ENCODE data around the gene FAM131C. TPM values are rescaled to one million over a fixed set of nuclear protein-coding genes. Genes with fewer than 3 reads are reported as not detected.

The FAM131C gene, protein sequence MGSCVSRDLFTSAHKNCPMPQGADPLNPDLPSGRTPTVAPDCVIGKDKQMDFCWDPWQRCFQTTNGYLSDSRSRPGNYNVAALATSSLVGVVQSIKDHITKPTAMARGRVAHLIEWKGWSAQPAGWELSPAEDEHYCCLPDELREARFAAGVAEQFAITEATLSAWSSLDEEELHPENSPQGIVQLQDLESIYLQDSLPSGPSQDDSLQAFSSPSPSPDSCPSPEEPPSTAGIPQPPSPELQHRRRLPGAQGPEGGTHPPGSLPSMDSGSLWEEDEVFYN
- total RNA-seq: 1.2 and 1.3 TPM in 2 replicates

- intact Hi-C loops (cut with micrococcal nuclease): no loop called here
These were observed at the start of gene FAM131C for GRCh38 chr1:16073490-16074119. Gene FAM131C, minus strand, starts transcription at chr1:16073651. Its CDS starts 209 bp downstream, at chr1:16073442.

DNA sequence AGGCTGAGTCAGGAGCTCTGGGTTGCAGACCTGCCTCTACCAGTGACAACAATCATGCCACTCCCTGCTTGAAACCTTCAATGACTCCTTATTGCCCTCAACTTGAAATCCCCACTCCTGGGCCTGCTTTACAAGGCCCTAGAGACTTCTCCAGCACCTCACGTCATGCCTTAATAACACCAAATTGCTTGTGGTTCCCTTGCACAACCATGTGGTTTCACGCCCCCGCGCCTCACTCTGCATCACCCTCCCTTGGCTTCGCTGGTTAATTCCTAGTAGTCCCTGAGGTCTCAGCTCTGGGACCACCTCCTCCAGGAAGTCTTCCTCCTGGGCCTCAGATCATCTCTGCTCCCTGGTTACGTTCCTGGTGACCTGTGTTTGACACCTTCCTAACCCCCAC, 49.5 kb upstream of the FAM131C start:
- intact Hi-C loops (cut with micrococcal nuclease): loop anchor here (2.0 kb wide), 1 partner anchor 64 kb away; no protein-coding TSS in a partner anchor

GRCh38 chr1:16122350-16122881, 49.0 kb upstream of the FAM131C start:
- intact Hi-C loops (cut with micrococcal nuclease): loop anchor here (2.0 kb wide), 1 partner anchor 64 kb away; no protein-coding TSS in a partner anchor

DNA sequence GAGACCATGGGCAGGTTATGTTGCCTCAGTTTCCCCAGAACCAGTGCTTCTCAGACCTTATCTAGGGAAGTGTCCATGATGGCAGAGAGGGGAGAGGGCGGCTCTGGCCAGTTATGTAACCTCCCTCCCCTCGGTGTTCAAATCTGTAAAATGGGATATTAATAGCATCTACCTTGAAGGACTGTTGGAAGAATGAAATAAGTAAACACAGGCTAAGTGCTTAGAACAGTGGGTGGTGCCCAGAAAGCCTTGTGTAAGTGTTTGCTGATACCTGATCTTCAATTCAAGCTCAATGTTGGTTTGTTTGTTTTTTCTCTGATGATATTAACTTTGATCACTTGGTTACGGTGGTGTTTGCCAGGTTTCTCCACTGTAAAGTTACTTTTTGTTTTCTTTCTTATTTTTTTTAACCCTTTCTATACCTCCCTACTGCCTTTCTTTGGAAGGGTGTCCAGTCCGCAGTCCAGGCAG, 47.5 kb upstream of the FAM131C start:
- intact Hi-C loops (cut with micrococcal nuclease): no loop called here

GRCh38 chr1:16120407-16120806, 47.0 kb upstream of the FAM131C start:
- intact Hi-C loops (cut with micrococcal nuclease): no loop called here

DNA sequence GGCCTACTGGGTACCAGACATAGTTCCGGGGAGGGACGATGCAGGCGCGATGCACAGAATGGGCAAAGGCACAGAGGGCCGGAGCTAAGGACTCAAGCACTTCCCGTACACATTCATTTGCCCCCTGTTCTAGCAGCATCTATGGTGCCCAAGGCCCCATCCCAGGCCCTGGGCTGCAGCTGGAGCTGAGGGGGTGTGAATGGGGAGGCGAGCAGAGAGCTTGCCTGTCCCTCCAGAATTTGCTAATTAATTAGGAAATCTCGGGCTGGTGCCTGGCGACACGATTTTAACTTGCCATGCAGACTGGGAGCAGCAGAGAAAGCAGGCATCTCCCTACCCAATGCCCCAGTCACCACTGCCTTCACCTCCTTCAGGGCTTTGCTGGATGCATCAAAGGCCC, 46.5 kb upstream of the FAM131C start:
- intact Hi-C loops (cut with micrococcal nuclease): no loop called here

- intact Hi-C loops (cut with micrococcal nuclease): no loop called here
These were observed 46.1 kb upstream of the FAM131C start for GRCh38 chr1:16119504-16119903.

DNA sequence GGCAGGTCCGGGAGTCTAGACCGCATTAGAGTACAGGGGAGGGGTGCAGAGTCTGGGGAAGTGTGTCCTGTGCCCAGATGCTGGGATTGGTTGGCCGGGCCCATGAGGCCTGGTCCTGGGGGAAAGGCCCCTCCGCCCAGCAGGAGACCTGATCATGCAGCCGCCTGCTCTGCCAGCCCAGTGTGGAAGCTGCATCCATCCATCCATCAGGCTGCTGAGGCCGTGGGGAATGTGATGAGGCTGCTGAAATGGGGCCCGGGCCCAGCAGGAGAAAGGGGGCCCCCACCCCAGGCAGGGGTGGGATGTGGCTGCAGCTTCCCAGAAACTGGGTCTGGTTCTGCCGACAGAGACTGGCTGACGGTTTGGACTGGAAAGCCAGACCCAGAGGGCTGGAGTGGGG, 45.3 kb upstream of the FAM131C start:
- intact Hi-C loops (cut with micrococcal nuclease): no loop called here

GRCh38 chr1:16117936-16118335, 44.5 kb upstream of the FAM131C start:
- intact Hi-C loops (cut with micrococcal nuclease): no loop called here

DNA sequence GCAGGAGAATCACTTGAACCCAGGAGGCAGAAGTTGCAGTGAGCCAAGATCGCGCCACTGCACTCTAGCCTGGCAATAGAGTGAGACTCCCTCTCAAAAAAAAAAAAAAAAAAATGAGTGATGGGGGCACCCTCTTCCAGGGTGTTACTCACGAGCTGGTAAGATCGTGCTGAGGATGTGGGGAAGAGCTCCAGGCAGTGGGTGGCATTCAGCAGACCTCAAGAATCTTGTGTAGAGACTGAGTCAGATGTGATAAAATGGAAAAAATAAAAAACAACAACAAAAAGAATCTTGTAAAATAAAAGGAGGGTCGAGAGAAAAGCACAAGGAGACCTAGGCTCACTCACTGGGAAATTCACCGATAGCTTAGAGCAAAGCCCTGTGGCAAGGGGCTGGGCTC, 43.9 kb upstream of the FAM131C start:
- intact Hi-C loops (cut with micrococcal nuclease): no loop called here

DNA sequence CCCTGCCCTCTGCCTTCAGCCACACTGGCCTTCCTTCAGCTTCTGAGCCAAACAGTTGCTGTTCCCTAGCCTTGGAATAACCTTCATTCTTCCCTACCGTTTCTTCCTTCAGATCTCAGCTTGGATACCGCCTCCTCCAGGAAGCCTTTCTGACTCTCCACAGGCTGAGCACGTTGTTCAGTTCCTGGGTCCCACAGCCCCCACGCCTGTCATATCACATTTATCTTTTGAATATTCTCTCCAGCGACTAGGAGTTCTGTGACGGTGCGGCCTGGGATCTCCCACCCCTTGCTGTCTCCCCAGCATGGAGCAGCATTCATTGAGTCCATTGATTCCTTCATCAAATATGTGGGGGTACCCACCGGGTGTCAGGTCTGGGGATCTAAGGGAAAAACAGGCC, 43.2 kb upstream of the FAM131C start:
- intact Hi-C loops (cut with micrococcal nuclease): no loop called here

DNA sequence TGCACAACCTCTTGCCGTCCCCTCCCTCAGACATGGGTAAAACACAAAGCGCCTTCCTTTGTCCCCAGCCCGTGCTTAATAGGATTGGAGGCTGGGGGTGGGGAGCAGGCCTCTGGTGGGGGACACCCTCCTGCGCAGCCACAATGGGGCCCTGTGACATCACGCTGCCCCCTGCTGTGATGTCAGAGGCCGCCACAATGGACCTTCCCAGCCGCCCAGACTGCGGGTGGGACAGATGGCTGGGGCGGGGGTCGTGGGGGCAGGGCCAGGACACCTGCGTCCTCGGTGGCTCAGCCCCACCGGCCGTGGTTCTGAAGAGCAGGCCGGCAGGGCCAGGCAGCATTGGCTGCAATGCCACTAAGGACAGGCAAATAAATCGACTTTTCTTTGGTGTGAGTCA, 42.6 kb upstream of the FAM131C start:
- intact Hi-C loops (cut with micrococcal nuclease): no loop called here

GRCh38 chr1:16115468-16115983, 42.1 kb upstream of the FAM131C start:
- intact Hi-C loops (cut with micrococcal nuclease): no loop called here

GRCh38 chr1:16114527-16115467, 41.3 kb upstream of the FAM131C start:
- intact Hi-C loops (cut with micrococcal nuclease): no loop called here

DNA sequence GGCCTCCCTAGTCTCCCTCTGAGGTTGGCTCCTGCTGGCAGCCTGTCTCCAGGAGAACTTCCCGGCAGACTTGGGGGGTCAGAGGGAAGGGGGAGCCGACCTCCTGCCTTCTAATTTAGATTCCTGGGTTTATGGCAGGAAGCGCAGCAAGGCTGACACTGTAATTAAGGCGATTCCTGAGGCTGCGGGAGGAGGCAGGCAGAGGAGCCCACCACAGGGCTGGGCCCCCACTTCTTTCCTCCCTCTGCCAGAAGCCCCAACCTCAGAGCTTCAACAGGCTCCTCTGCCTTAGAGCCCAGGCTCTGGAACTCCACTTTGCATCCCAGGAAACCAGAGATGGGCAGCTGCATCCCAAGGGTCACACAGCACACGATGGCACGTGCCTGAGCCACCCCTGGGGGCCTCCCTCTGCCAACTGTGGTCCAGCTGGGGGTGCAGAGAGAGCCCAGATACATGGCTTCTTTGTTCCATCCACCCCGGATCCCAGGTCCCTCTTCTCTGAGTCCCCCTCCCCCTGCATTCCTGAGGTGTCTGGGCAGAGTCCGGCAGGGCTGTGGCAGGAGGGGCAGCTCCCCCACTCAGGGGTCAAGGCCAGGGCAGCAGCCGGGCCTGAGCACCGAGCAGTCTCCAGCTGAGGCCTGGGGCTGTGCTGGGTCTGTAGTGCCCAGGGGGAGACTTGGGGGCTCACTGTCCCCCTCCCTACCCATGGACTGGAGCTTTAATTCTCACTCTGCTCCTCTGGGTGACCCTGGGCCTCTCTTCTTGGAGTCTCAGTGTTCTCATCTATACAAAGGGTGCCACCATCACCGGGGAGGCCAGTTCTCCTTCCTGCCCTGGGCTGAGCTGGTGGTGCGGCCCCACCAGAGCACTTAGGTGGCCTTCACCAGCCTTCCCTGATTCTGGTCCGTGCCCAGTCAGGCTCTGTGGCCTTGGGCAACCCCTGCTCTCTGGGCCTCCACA, 39.4 kb upstream of the FAM131C start:
- intact Hi-C loops (cut with micrococcal nuclease): no loop called here

DNA sequence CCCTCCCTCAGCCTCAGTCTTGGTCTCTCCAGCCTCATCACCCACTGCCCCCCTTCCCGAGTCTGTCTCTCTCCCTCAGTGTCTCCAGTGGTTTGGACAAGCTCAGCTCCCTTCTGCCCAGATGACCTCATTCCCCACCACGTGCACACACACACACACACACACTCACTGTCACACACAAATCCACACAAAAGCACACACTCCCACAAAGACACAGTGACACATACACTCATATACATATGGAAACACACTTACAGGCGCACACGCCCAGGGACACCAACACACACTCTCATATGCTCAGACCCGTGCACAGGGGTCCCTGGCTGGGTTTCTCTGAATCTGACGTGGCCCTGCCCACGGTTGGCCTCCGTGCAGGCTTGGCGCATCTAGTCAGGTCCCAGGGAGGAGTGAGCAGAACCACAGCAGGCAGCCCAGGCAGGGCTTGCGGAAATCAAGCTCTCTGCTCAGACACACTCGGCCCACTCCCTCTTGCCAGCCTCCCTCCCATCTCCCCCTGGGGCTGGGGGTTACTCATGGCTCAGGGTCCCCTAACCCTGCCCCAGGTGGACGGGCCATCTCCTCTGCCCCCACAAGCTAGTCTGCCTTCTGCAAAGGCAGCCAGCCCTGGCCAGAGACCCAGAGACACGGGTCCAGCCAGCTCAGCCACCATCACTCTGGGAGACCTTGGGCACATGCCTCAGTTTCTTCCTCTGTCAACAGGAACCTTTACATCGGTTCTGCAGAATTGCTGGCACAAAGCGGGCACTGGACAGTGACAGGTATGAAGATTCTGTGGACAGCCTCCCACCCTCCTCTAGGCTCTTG, 38.5 kb upstream of the FAM131C start:
- intact Hi-C loops (cut with micrococcal nuclease): no loop called here

DNA sequence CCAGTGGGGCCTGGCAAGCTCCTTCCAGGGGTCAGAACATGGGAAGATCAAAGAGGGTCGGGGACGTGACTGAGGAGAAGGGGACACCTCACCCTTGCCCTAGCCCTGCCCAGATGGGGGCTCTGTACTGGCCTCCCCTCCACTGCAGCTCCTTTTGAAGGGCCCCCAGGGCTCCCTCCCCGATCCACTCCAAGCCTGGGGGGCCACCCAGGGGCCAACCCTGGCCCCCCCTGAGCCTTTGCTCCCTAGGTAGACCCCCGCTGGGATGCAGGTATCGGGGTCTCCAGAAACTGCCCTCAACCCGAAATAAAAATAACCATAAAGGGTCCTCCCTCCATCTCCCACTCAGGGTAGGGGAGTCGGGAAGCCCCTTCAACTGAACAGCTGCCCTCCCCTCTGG, 37.4 kb upstream of the FAM131C start:
- intact Hi-C loops (cut with micrococcal nuclease): no loop called here

- intact Hi-C loops (cut with micrococcal nuclease): no loop called here
These were observed 37.0 kb upstream of the FAM131C start for GRCh38 chr1:16110456-16110855.

DNA sequence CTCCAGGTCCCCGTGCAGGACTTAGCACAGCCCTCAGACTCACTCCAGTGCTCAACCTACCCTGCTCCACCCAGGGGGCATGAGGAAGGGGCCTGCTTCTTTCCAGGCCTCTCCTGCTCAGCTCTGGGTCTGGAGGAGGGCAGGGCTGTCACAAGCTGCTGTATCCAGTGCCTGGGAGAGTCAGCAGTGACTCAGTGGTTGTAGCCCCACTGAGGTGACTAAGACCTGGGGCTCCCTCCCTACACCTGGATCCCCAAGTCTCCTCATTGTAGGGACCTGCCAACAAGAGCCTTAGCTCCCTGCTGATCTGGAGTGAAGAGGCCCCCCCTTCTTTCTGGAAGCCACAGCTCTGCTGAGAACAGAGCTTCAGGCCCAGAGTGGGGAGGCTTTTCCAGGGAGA, 36.1 kb upstream of the FAM131C start:
- intact Hi-C loops (cut with micrococcal nuclease): no loop called here
